ENCODE measurements around the gene KCNMB2. TPM values are rescaled to one million over a fixed set of nuclear protein-coding genes. Genes with fewer than 3 reads are reported as not detected.

Gene KCNMB2
- polyA plus RNA-seq, 2 of the 4 experiments (the other 2 are of a cell fraction) = not detected

- 0% methylated on average over 1 of the region's 1 CpG for WGBS (ENCODE audit: missing lambda C conversion rate)
- DNase-seq (ENCODE audit: low read depth in 1 of 2, low spot score in 1 of 2) (no peak), ATAC-seq (no peak), FAIRE-seq (no peak)
- H3K4me3 ChIP-seq = no peak overlapping the region
- H3K4me1 ChIP-seq = no peaks in the 10 kb centered on the region
- H3K27ac ChIP-seq = no peak overlapping the region
- ChIA-PET POLR2A (no interaction called here), CTCF (interaction anchor here (0.7 kb wide), 1 partner anchor 68 kb away, joined by 3 read pairs; no protein-coding TSS in a partner anchor)
- no peak overlapping the region for H3K4me2 ChIP-seq
- H3K9me3 ChIP-seq = no peaks in the 10 kb centered on the region
- no peak for TF ChIP-seq RAD21 (conservative IDR thresholded peaks at IDR 0.05 in 1 of 2, IDR thresholded peaks at IDR 0.05 in 1 of 2)
- no peak for TF ChIP-seq NPAS2 (CRISPR knock-in tag; IDR thresholded peaks at IDR 0.05; ENCODE audit: borderline replicate concordance)
- TF ChIP-seq HOXB13 (CRISPR knock-in tag; IDR thresholded peaks at IDR 0.05; ENCODE audit: low read depth) = no peak
- no peak for TF ChIP-seq EHMT2 (IDR thresholded peaks at IDR 0.05; ENCODE audit: low read depth)
- TF ChIP-seq GATA3 (IDR thresholded peaks at IDR 0.05; ENCODE audit: borderline replicate concordance) = no peak
- no peak for TF ChIP-seq ZFP36 (IDR thresholded peaks at IDR 0.05; ENCODE audit: borderline replicate concordance, partially characterized antibody)
- TF ChIP-seq POLR2A (IDR thresholded peaks at IDR 0.05; ENCODE audit: low read length) = no peak
- no peak for TF ChIP-seq KDM5A (IDR thresholded peaks at IDR 0.05)
- TF ChIP-seq FOXS1 (CRISPR knock-in tag; IDR thresholded peaks at IDR 0.05) = no peak
- TF ChIP-seq E2F6 (IDR thresholded peaks at IDR 0.05; ENCODE audit: borderline replicate concordance, low read depth) = no peak
- no peak for TF ChIP-seq POLR2AphosphoS2 (conservative IDR thresholded peaks at IDR 0.05; ENCODE audit: low read length)
- TF ChIP-seq MYC (IDR thresholded peaks at IDR 0.05; ENCODE audit: borderline replicate concordance, low read length) = no peak
- TF ChIP-seq BHLHE40 (IDR thresholded peaks at IDR 0.05; ENCODE audit: low read depth, low read length) = no peak
- no peak for TF ChIP-seq ESRRA (IDR thresholded peaks at IDR 0.05; ENCODE audit: borderline replicate concordance, low read length)
- no peak for TF ChIP-seq HOXB5 (CRISPR knock-in tag; IDR thresholded peaks at IDR 0.05)
- TF ChIP-seq MAFK (IDR thresholded peaks at IDR 0.05; ENCODE audit: partially characterized antibody) = no peak
- no peak for TF ChIP-seq TFCP2L1 (CRISPR knock-in tag; IDR thresholded peaks at IDR 0.05)
- TF ChIP-seq EHF (CRISPR knock-in tag; IDR thresholded peaks at IDR 0.05) = no peak
Observed at GRCh38 chr3:178703268-178703975, 167.2 kb downstream of the KCNMB2 start.

- no peak for ATAC-seq
- CTCF ChIA-PET = no interaction called here
- TF ChIP-seq NFE2L2 (conservative IDR thresholded peaks at IDR 0.05; ENCODE audit: low read length) (no peak), HEYL (CRISPR knock-in tag; IDR thresholded peaks at IDR 0.05) (no peak), FOSL2 (IDR thresholded peaks at IDR 0.05) (no peak), FOSL2 (CRISPR knock-in tag; IDR thresholded peaks at IDR 0.05) (no peak), POLR2A (IDR thresholded peaks at IDR 0.05; ENCODE audit: low read length) (no peak)
- TF ChIP-seq, protein P1, sequence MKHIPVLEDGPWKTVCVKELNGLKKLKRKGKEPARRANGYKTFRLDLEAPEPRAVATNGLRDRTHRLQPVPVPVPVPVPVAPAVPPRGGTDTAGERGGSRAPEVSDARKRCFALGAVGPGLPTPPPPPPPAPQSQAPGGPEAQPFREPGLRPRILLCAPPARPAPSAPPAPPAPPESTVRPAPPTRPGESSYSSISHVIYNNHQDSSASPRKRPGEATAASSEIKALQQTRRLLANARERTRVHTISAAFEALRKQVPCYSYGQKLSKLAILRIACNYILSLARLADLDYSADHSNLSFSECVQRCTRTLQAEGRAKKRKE (CRISPR knock-in tag; IDR thresholded peaks at IDR 0.05; ENCODE audit: low read depth) = no peak
Observed at GRCh38 chr3:178705925-178706324, 169.7 kb downstream of the KCNMB2 start.

DNA sequence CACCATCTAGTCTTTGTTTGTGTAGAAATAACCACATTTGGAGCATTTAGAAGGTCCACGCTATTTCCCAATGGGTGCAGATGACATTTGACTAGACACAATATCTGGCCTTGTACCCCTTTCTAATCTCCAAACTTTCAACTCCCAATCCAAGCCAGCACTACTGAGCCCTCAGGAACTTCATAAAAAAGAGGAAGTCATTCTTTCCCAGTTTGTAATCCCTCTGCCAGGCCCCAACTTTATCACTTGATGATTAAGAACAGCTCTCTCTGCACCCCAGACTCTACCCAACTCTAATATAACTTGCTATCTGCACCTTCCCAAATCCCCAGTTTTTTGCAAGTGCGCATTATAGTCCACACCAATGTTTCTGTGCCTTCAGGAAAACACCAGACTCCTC lies 170.2 kb downstream of the KCNMB2 start:
- FAIRE-seq (no peak), ATAC-seq (no peak), DNase-seq (ENCODE audit: low read depth in 1 of 2, low spot score in 1 of 2) (no peak)
- Histone ChIP-seq H3K9me3 (no peaks in the 10 kb centered on the region), H3K4me3 (no peak overlapping the region), H3K4me2 (no peak overlapping the region), H3K27ac (no peak overlapping the region), H3K4me1 (no peaks in the 10 kb centered on the region)
- 14% methylated on average over 2 of the region's 2 CpGs for WGBS (ENCODE audit: missing lambda C conversion rate)
- TF ChIP-seq NPAS2 (CRISPR knock-in tag; IDR thresholded peaks at IDR 0.05; ENCODE audit: borderline replicate concordance) = no peak
- no peak for TF ChIP-seq EHMT2 (IDR thresholded peaks at IDR 0.05; ENCODE audit: low read depth)
- TF ChIP-seq NR3C1 (IDR thresholded peaks at IDR 0.05) = no peak
- no peak for TF ChIP-seq RFX5 (IDR thresholded peaks at IDR 0.05)
- no peak for TF ChIP-seq KDM1A (IDR thresholded peaks at IDR 0.05; ENCODE audit: low read depth)
- no peak for TF ChIP-seq FOXS1 (CRISPR knock-in tag; IDR thresholded peaks at IDR 0.05)
- no peak for TF ChIP-seq ZFP36 (IDR thresholded peaks at IDR 0.05; ENCODE audit: borderline replicate concordance, partially characterized antibody)
- TF ChIP-seq POLR2AphosphoS2 (conservative IDR thresholded peaks at IDR 0.05; ENCODE audit: low read length) = no peak
- TF ChIP-seq MAZ (IDR thresholded peaks at IDR 0.05; ENCODE audit: borderline replicate concordance, low read depth, low read length) = no peak
- no peak for TF ChIP-seq HOXA7 (CRISPR knock-in tag; IDR thresholded peaks at IDR 0.05)
- TF ChIP-seq MAFK (IDR thresholded peaks at IDR 0.05; ENCODE audit: partially characterized antibody) = no peak
- ChIA-PET CTCF (no interaction called here), POLR2A (no interaction called here)

More at GRCh38 chr3:178705925-178706324, 169.7 kb downstream of the KCNMB2 start:
- H3K9me3 ChIP-seq = no peaks in the 10 kb centered on the region
- H3K4me3 ChIP-seq = no peak overlapping the region
- 6% methylated on average over 4 of the region's 4 CpGs for WGBS (ENCODE audit: missing lambda C conversion rate)
- DNase-seq (ENCODE audit: low read depth in 1 of 2, low spot score in 1 of 2) = no peak
- H3K4me1 ChIP-seq = no peaks in the 10 kb centered on the region
- H3K4me2 ChIP-seq = no peak overlapping the region
- no peak overlapping the region for H3K27ac ChIP-seq
- FAIRE-seq = no peak
- POLR2A ChIA-PET = no interaction called here

Measured in A549 (cell line).